GM21529 (cell line): Measurements from ENCODE around the gene KAT6B.
A peak's percentile ranks its signal among the peaks of the same experiment; 100 is the strongest.

ENCODE experiments used
- ATAC-seq: cut with Tn5 transposase; IDR thresholded peaks from one replicate; pipeline ENCODE4 v1.9.1; 2021; ENCODE audit not compliant: unreplicated experiment

KAT6B gene

GRCh38 chr10:74822521-74823089, 3.8 kb upstream of the KAT6B start:
- no peak for ATAC-seq

DNA sequence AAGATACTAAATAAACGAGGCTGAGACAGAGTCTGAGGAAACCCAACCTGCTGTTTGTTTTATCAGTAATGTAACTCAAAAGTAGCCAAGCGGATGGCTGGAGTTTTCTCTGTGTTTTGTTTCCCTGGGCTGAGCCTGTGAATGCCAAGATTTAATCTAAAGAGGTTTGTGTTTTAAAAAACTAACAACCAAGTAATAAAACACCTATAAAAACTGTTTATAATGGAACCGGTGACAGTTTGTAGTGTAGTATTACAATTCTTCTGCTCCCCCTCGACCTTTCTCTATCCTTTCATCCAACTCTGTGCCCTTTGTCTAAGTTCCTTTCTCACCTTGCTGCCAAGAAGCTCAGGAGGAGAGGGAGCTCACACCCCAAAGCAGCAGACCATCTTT, 2.6 kb upstream of the KAT6B start:
- ATAC-seq = no peak

GRCh38 chr10:74824184-74824899, 2.1 kb upstream of the KAT6B start:
- no peak for ATAC-seq

- ATAC-seq = no peak
Observed at GRCh38 chr10:74824900-74825370, 1.5 kb upstream of the KAT6B start.

DNA sequence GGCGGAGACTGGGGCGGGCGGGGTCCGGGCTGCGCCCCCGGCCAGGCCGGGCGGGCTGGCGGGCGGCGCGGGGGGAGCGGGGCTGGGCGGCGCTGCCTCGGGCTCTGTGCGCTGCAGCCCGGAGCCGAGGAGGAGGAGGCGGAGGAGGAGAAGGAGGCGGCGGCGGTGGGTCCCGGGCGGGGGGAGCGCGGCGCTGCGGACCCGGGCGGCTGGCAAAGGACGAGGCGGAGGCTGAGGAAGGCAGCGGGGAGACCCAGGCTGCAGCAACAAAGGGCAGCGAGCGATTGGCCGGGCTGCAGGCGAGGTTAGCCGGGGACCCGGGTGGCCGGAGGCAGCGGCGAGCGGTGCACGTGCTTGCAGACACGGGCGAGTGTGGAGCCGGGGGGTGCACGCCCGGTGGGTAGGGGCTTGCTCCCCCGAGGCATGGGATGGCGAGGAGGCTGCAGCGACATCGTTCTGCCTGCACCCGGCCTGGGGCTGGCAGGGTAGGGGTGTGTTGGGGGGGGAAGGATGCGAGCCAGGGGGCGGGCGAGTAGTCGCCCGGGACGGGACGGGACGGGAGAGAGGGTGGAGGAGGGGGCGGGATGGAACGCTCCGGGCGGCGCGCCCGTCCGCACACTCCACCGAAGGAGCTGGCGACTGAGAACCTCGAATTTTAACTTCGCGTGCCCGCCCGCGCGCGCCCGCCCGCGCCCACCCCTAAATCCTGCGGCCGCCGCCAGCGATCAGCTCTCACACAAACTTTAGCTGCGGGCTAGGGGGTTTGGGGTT, 844 bp upstream of the KAT6B start:
- ATAC-seq = no peak

- no peak for ATAC-seq
Observed at GRCh38 chr10:74827045-74827441, 643 bp downstream of the KAT6B start.

DNA sequence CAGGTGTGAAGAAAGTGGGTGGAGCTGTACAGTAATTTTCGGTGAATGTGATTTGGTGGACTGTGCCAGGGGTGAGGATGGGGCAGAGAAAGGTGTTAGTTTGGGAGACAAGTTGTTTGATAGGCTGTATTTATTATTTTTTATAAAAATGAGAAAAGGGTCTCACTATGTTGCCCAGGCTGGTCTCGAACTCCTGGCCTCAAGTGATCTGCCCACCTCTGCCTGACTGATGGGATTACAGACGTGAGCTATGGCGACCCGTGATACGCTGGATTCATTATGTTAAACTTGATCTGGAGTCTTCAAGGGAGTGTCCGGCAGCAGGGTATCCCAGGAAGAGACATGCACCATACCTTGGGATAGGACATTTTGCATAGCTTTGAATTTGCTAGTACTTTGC, 1.3 kb downstream of the KAT6B start:
- no peak for ATAC-seq

DNA sequence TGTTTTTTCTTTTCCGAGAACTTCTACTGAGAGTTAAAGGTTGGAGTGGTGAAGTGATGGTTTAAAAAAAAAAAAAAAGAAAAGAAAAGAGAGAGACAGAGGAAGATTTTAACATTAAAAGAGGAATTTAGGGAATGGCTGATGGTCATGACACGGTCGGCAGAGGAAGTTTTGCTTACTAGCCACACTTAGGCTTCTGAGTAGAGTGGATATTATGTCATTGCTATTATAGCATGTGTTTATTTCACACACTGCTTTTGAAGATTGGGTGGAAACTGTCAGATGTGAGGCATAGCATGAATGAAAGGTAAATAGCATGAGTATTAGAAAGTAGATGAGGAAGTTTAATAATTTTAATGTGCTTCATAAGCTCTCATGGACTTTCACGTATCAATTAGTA, 2.5 kb downstream of the KAT6B start:
- ATAC-seq = no peak

DNA sequence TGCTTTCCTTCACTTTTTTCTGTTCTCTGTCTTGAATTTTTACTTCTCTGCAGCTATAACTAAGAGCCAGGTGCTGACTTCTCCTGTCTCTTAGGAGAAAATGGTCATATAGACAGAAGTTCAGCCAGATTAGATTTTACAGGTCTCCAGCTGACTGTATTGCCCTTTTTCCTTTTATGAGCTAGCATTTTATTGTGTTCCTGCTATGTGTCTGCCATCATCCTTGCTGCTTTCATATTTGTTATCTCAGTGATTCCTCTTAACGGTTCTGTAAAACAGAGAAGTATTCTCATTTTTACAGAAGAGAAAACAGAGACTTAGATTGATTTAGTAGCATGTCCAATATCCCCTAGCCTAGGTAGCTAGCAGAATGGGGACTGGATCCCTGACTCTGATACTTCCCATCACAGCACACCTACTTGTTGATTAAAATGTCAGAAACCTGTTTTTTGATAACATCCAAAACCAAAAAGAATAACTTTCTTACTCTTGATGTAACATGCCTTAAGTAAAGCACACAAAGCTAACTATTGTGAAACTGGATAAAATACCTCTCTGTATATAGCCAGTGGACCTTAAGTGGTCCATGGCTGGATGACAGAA, 5.2 kb downstream of the KAT6B start:
- ATAC-seq = no peak

- no peak for ATAC-seq
Observed at GRCh38 chr10:74835963-74836362, 9.6 kb downstream of the KAT6B start.

DNA sequence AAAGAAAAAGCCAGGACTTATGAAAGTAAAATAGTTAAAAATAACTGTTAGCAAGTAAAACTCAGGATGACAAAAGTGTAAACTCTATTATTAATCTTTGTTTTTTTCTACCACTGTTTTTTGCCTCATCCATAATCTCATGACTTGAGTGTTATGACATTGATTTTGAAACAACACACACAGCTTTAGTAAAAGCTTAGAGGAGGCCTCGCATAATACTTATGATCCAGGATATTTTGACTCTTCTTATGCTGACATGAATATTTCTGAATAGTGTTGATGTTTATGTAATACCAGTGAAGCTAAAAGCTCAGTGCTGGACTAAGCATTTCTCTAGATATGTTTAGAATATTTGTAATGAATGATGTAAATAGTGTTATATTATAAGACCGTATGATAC, 10.5 kb downstream of the KAT6B start:
- no peak for ATAC-seq

DNA sequence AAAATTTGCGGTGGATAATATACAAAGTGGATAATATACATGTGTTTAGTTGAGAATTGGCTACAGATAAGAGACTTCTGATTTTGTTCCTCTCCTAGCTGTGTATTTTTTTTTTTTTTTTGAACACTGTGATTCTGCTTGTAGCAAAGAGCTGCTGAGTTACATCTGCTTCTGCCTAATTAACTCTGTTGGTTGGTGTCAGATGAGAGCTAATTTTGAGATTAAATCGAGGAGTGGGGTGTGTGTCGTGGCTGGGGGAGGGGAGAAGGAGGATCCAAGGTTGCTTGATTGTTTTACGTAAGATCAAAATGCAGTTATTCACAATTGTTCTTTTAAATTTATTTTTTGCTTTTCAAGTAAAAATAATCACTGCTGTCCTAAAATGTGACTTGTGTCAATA, 11.3 kb downstream of the KAT6B start:
- ATAC-seq = no peak

DNA sequence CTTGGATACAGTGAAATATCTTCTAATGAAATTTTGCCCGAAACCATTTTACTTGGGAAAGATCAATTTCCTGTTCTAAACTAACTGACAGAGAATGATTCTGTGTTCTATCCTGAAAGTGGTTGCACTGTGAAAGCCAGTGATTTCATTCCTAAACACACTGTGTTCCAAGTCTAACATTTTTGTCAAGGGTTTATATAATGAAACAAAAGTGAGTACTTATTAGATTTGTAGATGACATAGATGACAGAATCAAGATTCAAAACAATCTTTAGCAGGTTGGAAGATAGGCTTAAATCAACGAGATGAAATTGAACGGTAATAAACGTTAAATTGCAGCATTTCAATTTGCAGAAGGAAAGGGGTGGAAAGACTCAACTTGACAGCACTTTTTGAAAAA, 13.3 kb downstream of the KAT6B start:
- no peak for ATAC-seq

DNA sequence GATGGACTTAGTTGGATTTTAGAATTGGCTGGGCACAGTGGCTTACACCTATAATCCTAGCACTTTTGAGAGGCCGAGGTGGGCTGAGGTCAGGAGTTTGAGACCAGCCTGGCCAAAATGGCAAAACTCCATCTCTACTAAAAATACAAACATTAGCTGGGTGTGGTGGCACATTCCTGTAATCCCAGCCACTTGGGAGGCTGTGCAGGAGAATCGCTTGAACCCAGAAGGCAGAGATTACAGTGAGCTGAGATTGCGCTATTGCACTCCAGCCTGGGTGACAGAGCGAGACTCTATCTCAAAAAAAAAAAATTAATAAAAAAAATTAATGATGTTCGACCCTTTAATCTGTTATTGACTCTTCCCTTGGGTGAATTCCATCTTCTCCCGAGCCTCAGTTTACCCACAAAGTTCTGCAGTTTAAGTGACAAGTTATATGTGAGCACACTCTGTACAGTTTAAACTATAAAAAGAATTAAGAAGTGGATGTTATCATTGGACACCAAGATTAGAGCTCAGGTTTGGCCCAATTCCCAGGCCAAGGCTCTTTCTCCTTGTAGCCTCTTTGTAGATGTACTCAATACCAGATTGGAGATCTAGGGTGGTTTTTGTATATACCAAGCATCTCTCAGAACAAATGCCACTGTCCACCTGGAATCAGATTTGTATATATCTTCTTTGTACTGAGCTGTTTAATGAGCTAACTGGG, 15.0 kb downstream of the KAT6B start:
- ATAC-seq = no peak

- ATAC-seq = no peak
Observed at GRCh38 chr10:74842301-74842954, 16.0 kb downstream of the KAT6B start.

- ATAC-seq = no peak
Observed at GRCh38 chr10:74846958-74847357, 20.6 kb downstream of the KAT6B start.

- ATAC-seq = no peak
Observed at GRCh38 chr10:74851831-74852230, 25.4 kb downstream of the KAT6B start.

DNA sequence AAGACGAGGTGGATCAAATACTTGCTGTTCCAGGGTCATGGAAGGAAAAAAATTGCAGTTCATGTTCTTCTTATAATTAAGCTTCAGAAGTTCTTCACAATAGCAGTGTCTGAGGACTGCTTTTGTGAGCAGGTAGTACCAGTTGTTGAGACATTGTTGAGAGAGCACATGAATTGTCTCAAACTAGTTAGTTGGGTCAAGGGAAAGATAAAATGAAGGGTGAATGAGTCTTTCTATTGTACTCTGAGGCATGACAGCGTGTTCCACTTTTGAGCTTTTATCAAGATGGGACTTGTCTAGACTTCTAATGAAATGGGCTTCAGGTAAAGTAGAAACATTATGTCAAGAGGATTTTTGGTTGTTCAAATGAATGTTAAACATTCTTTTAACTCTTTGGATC, 26.0 kb downstream of the KAT6B start:
- ATAC-seq = no peak

GRCh38 chr10:74854610-74855009, 28.2 kb downstream of the KAT6B start:
- ATAC-seq = peak; percentile 42

GRCh38 chr10:74855027-74855426, 28.6 kb downstream of the KAT6B start:
- peak; percentile 65 for ATAC-seq

DNA sequence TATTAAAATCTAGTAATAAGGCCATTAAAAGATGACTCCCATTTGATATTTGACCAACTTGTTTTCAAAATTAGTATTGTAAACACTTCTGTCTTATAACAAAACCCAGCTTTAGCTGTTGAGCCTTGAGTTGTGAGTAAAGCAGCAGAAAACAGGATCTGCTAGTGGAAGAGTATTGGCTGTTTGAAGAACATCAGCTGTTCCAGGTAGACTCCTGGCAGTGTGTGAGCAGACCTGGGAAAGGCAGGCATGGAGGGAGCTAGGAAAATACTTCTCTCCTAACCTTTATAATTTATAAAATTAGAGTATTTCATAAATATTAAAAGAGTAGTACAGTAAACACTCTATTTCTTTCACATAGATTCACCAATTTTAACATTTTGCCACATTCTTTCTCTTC, 29.0 kb downstream of the KAT6B start:
- ATAC-seq = no peak
